A549 treated with Mapracorat at 1 μM for 4 hours (cell line): Measurements from ENCODE around the gene DDX42. TPM values are rescaled to one million over a fixed set of nuclear protein-coding genes. Genes with fewer than 3 reads are reported as not detected.

Experiments
- total RNA-seq: library from RNA; stranded (reverse); fragments of 200-300 nt; extraction: Qiagen RNA extraction; gene quantifications from 5 replicates; pipeline ENCODE4 v1.2.3, GENCODE V29; 2022

The DDX42 gene, protein sequence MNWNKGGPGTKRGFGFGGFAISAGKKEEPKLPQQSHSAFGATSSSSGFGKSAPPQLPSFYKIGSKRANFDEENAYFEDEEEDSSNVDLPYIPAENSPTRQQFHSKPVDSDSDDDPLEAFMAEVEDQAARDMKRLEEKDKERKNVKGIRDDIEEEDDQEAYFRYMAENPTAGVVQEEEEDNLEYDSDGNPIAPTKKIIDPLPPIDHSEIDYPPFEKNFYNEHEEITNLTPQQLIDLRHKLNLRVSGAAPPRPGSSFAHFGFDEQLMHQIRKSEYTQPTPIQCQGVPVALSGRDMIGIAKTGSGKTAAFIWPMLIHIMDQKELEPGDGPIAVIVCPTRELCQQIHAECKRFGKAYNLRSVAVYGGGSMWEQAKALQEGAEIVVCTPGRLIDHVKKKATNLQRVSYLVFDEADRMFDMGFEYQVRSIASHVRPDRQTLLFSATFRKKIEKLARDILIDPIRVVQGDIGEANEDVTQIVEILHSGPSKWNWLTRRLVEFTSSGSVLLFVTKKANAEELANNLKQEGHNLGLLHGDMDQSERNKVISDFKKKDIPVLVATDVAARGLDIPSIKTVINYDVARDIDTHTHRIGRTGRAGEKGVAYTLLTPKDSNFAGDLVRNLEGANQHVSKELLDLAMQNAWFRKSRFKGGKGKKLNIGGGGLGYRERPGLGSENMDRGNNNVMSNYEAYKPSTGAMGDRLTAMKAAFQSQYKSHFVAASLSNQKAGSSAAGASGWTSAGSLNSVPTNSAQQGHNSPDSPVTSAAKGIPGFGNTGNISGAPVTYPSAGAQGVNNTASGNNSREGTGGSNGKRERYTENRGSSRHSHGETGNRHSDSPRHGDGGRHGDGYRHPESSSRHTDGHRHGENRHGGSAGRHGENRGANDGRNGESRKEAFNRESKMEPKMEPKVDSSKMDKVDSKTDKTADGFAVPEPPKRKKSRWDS
- 92.8 to 104 TPM (median 95.6 TPM) in 5 replicates for total RNA-seq

DNA sequence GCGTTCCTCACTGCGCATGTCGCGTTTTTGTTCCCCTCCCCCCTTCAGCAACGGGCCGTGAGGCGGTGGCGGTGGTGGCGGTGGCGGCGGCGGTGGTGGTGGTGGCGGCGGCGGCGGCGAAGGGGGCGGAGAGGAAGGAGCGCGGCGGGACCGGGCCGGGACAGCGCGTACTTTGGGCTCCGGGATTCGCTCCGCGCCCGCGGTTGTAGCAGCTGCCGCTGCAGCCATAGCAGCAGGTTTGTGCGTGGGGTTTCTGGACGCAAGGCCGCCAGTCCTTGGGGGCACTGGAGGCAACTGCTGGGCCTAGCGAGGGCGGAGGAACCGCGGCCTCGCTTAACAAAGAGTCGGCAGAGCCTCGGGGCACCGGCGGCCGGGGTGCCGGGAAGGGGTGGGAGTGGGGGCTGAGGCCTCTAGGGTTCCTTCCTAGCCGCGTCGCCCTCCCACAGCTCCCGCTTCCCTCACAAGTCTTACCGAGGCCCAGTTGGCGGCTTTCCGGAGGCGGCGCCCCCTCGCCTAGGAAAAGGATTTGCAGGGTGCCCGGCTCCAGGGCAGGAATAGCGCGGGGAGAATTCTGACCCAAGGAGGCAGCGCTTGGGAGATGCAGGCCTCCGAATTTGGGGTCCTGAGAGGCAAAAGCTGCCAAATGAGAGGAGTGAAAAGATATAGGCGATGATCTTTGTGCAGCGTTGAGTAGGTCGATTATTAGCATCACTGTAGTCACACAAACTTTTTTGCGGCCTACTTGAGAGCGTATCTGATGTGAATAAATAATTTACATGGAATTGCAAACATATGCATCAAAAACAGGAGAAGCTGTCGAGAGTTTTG, at the start of gene DDX42:
TSS of gene DDX42 (plus strand) at position 30 of the 828 bp plus-strand sequence. CDS start 12,880 bp downstream, outside the sequence.

DNA sequence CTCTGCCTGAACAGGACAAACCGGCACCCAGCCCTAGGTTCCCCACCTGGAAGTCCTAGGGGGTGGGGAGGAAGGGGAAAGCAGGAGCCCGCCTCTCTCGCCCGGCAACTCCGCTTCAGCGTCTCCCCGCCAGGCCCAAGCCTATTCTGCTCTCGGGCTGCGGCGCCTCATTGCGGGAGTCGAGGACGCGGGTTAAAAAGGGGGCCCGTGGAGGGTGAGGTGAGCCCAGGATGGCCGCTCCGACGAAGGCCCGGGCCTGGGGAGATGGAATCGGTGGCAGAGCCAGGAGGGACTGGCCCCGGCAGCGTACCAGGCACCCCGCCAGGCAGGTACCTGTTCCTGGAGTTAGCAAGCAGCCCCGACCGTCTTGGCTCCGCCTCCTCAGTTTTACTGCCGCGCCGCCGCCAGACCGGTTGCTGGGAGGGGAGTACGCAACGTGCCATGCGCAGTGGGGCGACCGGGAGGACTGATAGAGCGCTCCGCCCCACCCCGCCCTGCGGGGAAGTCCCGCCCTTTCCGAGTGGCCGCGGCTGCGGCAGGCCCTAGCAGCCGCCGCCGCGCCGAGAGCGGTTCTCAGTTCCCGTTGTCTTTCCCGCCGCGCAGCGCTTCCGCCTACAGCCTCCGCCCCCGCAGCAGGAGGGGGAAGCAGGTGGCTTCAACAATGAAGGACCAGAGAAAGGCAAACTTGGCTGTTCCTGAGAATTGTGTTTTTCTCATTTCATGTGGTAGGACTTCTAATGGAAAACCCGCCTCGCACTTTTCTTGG, 32.4 kb upstream of the DDX42 start, which contains the start of gene STRADA:
TSS of gene STRADA (minus strand) at position 392 of the 766 bp plus-strand sequence. CDS start 13,430 bp downstream, outside the sequence.

DNA sequence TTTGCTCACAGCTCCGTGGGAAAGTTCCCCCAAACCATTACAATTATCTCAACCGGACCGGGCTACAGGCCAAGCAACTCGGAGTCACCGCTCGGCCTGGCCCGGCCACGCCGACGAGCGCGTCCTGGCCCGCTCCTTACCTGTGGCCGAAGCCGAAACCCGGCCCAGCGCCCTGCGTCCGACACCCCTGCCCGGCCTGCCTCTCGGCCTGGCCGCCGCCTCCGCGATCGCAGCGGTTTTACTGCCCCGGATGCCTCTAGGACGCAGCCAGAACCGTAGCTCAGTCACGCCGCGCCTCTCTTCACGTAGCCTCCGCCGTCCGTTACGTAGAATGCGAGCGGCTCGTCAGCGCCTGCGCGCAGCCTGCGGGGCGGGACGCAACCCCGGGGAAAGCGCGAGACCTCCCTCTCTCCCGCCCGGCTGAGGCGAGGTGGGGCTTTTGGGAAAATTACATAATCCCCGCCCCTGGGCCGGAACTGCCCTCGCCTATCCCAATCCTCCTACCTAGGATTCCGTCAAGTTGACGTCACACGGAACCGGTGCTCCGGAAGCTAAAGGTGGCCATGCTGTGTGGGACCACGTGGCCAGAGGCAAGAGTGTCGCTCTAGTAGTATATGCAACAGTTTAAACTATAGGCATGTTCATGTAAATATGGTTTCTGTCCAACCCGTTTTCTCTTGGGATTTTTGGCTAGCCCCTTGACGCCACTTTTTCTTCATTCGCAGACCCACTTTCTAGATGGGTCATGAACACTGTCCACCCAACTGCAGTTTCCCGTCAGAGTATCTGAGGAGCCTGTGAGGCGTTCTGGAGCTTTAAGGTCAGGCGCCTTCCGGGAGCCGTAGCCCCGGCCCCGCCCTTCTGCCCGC, 464 bp upstream of the DDX42 start, which contains the start of gene CCDC47:
TSS of gene CCDC47 (minus strand) at position 326 of the 869 bp plus-strand sequence. CDS start 7,422 bp downstream, outside the sequence.

DNA sequence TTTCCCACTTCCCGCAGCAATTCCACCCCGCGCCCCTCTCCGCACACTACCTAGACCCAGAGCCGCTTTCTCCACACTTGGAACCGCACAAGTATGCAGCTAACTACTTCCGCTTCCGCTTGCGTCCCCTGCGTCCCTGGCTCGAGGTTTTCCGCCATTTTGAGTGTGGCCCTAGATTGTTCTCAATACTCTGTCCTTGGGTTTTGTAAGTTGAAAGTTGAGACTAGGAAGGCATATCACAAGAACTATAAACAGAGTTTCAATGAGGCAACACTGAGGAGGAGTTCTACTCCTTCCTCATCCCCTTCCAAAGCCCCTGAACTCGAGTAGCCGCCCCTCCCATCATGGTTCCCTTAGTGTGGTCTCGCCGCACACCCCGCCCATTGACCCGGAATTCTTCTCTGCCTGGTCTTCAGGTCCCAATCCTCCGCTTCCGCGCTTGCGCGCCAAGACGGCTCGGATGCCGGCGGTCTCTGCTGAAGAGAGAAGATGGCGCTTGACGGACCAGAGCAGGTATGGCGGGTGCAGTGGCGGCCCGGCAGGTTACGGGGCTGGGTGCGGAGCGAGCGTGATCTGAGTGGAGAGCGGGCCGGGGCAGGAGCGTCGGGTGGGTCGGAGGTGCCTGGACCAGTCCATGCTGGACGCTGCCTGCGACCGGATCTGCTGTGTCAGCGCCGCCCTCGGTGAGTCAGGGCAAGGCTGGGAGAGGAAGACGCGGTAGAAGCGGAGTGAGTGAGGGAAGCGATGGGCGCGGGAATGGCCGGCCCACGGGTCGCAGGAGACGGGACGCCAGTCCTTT, 53.2 kb downstream of the DDX42 start, which contains the start of the genes FTSJ3 and PSMC5:
TSS of gene FTSJ3 (minus strand) at position 662 of the 799 bp plus-strand sequence. CDS start 761 bp downstream, outside the sequence.
TSS of gene PSMC5 (plus strand) at position 430 of the 799 bp plus-strand sequence. CDS start at position 490, 60 bp downstream.

DNA sequence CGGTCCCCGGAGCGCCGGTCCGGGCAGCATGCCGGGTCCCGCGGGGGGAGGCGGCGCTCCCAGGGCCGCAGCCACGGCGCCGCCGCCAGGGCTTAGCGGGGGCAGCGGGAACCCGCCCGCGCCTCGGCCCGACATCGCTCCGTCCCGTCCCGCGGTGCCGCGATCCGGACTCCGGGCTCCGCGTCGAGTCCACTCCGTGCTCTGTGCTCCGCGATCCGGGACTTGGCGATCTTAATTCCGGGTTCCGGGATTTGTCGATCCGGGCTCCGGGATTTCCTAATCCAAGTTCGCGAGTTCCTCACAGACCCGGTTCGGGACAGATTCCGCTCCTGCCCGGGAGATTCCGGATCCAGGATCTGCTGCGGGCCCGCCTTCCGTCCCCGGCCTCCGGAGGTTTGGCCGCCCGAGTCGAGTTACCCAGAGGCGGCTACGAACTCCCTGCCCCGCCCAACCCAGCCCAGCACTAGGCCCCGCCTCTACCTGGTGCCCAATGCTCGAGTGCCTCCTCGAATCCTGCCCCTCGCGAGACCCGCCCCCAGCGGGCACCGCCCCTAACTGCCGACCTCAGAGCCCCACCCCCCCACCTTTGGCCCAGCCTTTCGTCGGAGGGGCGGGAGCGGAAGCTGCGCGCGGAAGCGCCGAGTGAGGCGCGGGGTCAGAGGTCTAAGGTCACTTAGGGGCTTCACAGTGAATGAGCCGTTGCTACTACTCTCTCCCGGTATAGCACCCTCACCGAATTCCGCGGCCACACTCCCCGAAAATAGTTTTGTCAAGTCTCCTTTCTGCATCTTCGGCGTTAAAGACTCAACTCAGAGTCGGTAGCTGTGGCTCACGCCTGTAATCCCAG, 68.8 kb downstream of the DDX42 start, which contains the start of gene SMARCD2:
TSS of gene SMARCD2 (minus strand) at position 146 of the 847 bp plus-strand sequence. CDS start at position 135, 11 bp downstream.

Other genes with a start within 250 kb of the DDX42 start
- 39.8 to 67.2 TPM (median 61.8 TPM) in 5 replicates for gene DCAF7, start 223.7 kb upstream of the DDX42 start, total RNA-seq
- 53.8 to 55.4 TPM (median 54.8 TPM) in 5 replicates for gene TACO1, start 173.3 kb upstream of the DDX42 start, total RNA-seq
- 14.1 to 18.4 TPM (median 17.2 TPM) in 5 replicates for gene MAP3K3, start 151.8 kb upstream of the DDX42 start, total RNA-seq
- gene LIMD2, start 74.0 kb upstream of the DDX42 start, total RNA-seq: 8.7 to 14.4 TPM (median 10.6 TPM) in 5 replicates
- 25.0 to 27.0 TPM (median 25.6 TPM) in 5 replicates for gene STRADA, start 32.4 kb upstream of the DDX42 start, total RNA-seq
- gene CCDC47, start 573 bp upstream of the DDX42 start, total RNA-seq: 87.8 to 128 TPM (median 97.8 TPM) in 5 replicates
- 197 to 251 TPM (median 212 TPM) in 5 replicates for gene PSMC5, start 53.3 kb downstream of the DDX42 start, total RNA-seq
- gene FTSJ3, start 53.5 kb downstream of the DDX42 start, total RNA-seq: 48.7 to 58.6 TPM (median 53.9 TPM) in 5 replicates
- gene SMARCD2, start 68.5 kb downstream of the DDX42 start, total RNA-seq: 52.0 to 62.8 TPM (median 57.0 TPM) in 5 replicates
- not detected in 5 replicates for gene CSH2, start 99.5 kb downstream of the DDX42 start, total RNA-seq
- gene GH2, start 107.8 kb downstream of the DDX42 start, total RNA-seq: not detected in 5 replicates
- not detected in 5 replicates for gene CSH1, start 122.4 kb downstream of the DDX42 start, total RNA-seq
- not detected in 5 replicates for gene CSHL1, start 137.1 kb downstream of the DDX42 start, total RNA-seq
- not detected in 5 replicates for gene GH1, start 144.7 kb downstream of the DDX42 start, total RNA-seq
- 0.16 TPM in 1 of 5 replicates, not detected in the others for gene CD79B, start 158.2 kb downstream of the DDX42 start, total RNA-seq
- 0.02 to 0.20 TPM (median 0.05 TPM) in 5 replicates for gene SCN4A, start 198.7 kb downstream of the DDX42 start, total RNA-seq
- 0.55 to 1.2 TPM (median 0.66 TPM) in 5 replicates for gene PRR29, start 224.2 kb downstream of the DDX42 start, total RNA-seq
- not detected in 5 replicates for gene ICAM2, start 246.5 kb downstream of the DDX42 start, total RNA-seq